Kidney (tissue), 14 donors: ENCODE measurements around the gene NBEAL2. TPM values are rescaled to one million over a fixed set of nuclear protein-coding genes. Genes with fewer than 3 reads are reported as not detected.

Experiments used
- DNase-seq, 5 donors: peaks; one replicate each; pipeline ENCODE4 v3.0.0-alpha.2; 2013 to 2020
- FAIRE-seq: peaks from 2 replicates; lab custom pipeline; 2012; peaks lifted over from hg19 to GRCh38; lab: Jason Lieb, UNC
- H3K27ac ChIP-seq, 2 donors: one replicate each; pipeline ENCODE4 v1.7.0; 2013; ENCODE audit warnings: low read depth in 2 of 2, low read length in 2 of 2, inconsistent platforms in 1 of 2
- H3K27me3 ChIP-seq: one replicate; pipeline ENCODE4 v1.7.1; 2013; ENCODE audit warnings: low read length, inconsistent platforms; ENCODE audit not compliant: control insufficient read depth, insufficient read depth
- H3K36me3 ChIP-seq, 3 donors: one replicate each; pipeline versions ENCODE4 v1.7.0 to v1.7.1; 2013; ENCODE audit warnings: low read length in 3 of 3, control low read depth in 1 of 3, inconsistent platforms in 1 of 3; ENCODE audit not compliant: insufficient read depth in 3 of 3, control insufficient read depth in 2 of 3
- H3K4me1 ChIP-seq, 3 donors: one replicate each; pipeline versions ENCODE4 v1.7.0 to v1.7.1; 2013; ENCODE audit warnings: low read length in 3 of 3, inconsistent platforms in 1 of 3, low read depth in 1 of 3; ENCODE audit not compliant: control insufficient read depth in 2 of 3, insufficient read depth in 2 of 3
- H3K4me3 ChIP-seq, 3 donors: one replicate each; pipeline versions ENCODE4 v1.7.0 to v1.8.1; 2013; ENCODE audit warnings: low read length in 3 of 3, control low read depth in 1 of 3, inconsistent platforms in 1 of 3
- H3K9ac ChIP-seq, 3 donors: one replicate each; pipeline versions ENCODE4 v1.7.0 to v1.7.1; 2013; ENCODE audit warnings: low read length in 3 of 3, control low read depth in 1 of 3, inconsistent platforms in 1 of 3
- H3K9me3 ChIP-seq, 3 donors: one replicate each; pipeline versions ENCODE4 v1.7.0 to v1.7.1; 2013; ENCODE audit warnings: low read length in 3 of 3, control low read depth in 1 of 3, inconsistent platforms in 1 of 3; ENCODE audit not compliant: control insufficient read depth in 2 of 3, insufficient read depth in 1 of 3
- intact Hi-C: fragments of 100-400 bp; cut with DNase I; formaldehyde crosslinking; loops from one replicate; pipeline ENCODE4 v1.11.1; 2022
- polyA plus RNA-seq: library from polyadenylated mRNA; stranded (reverse); fragments of 350-450 nt; fragmentation: Illumina TruSeq; extraction: RNeasy Lipid Tissue Mini Kit (QIAGEN cat#74804); gene quantifications from one replicate; pipeline ENCODE4 v1.2.3, GENCODE V29; 2014; ENCODE audit warnings: low read depth, low replicate concordance; ENCODE audit not compliant: insufficient read depth
- total RNA-seq: library from RNA; stranded (reverse); fragmentation: NEBNext Ultra II Directional; extraction: Animal tissue kit (Norgen Biotek cat#: 25700); gene quantifications from one replicate; pipeline ENCODE4 v1.2.1, GENCODE V29; 2021
- TF ChIP-seq, protein P1 (sequence below): IDR thresholded peaks from 3 replicates; pipeline ENCODE4 v1.5.1; 2012; ENCODE audit warnings: mild to moderate bottlenecking, moderate library complexity, borderline replicate concordance; ENCODE audit not compliant: insufficient read depth; ENCODE audit errors: extremely low read depth
- donor health status: control.
- donor health status: control.
- donor health status: control.
- donor health status: control.
- donor health status: control.
- donor health status: DM: yes; HTN: yes; CAD: no.
- donor health status: Normal renal cell carcinoma (clear cell type).

The NBEAL2 gene
- total and polyA plus RNA-seq, 2 donors from 2014 or later: 25.7 to 82.8 TPM

DNA sequence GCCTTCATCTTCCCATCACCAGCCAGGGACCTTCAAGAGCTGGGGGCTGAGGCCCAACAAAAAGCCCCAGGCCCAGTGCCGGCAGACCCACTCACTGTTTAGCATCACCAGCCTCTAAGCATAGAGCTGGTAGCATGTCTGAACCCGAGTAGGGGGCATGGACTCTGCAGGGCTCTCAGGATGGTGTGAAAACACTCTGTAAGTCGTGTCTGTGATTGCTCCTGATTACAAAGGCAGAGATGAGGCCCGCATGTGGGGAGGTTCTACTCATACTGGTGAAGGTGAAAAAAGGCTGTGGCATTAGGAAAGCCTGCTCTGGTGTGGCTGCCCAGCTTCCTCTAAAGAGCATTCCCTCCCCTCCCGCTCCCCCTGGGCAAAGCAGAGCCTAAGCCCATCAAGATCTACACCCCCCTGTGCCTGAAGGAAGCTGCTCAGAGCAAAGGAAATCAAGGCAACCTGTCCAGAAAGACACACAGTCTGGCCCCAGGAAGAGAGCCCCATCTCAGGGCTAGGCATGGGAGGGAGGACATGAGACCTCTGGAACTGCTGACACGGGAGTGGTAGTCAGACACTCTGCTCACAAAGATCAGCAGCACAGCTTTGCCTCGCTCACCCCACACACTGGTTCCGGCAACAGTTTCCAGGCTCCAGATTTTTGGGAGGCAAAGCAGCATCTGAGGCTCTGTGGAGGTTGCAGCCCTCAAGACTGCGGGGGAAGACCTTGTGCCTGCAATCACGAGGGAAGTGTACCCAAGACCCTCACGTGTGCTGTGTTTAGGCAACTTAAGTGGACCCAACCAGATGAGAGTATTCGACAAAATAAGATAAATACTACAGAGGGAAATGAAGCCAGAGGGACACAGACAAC is 39.7 kb upstream of the NBEAL2 start:
- H3K27me3 ChIP-seq: no peaks in the 10 kb centered on the region
- H3K36me3 ChIP-seq: peaks cover 0 to 34% (median 18%) of the 10 kb centered on the region in 3 donors
- TF ChIP-seq, protein P1, sequence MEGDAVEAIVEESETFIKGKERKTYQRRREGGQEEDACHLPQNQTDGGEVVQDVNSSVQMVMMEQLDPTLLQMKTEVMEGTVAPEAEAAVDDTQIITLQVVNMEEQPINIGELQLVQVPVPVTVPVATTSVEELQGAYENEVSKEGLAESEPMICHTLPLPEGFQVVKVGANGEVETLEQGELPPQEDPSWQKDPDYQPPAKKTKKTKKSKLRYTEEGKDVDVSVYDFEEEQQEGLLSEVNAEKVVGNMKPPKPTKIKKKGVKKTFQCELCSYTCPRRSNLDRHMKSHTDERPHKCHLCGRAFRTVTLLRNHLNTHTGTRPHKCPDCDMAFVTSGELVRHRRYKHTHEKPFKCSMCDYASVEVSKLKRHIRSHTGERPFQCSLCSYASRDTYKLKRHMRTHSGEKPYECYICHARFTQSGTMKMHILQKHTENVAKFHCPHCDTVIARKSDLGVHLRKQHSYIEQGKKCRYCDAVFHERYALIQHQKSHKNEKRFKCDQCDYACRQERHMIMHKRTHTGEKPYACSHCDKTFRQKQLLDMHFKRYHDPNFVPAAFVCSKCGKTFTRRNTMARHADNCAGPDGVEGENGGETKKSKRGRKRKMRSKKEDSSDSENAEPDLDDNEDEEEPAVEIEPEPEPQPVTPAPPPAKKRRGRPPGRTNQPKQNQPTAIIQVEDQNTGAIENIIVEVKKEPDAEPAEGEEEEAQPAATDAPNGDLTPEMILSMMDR: no peak
- peak overlapping the region; percentile 30 to 65 for H3K27ac ChIP-seq
- intact Hi-C loops: no loop called here
- H3K4me1 ChIP-seq: peaks cover 2 to 77% (median 51%) of the 10 kb centered on the region in 3 donors
- peak in 1 of 5 donors; percentile 38 for DNase-seq
- no peaks in the 10 kb centered on the region for H3K9me3 ChIP-seq
- no peak overlapping the region for H3K9ac ChIP-seq
- no peak overlapping the region for H3K4me3 ChIP-seq
- FAIRE-seq: no peak

DNA sequence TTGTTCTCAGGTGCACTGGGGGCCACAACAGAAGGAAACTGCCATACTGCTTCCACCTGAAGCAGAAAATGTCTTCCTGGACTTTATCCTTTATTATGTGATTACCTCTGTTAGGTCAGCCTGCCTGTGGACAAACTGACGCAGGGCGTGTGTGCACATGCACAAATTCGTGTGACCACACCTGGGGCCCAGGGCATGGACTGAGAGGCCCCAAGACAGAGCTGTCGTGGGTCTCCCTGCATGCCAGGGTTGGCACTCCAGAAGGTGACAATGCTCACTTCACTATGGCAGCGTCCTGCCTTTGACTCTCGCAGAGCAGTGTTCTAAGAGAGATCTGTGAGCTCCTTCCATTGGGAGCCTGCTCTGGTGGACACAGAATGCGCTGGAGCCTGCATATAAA is 37.4 kb upstream of the NBEAL2 start:
- FAIRE-seq: no peak
- H3K4me3 ChIP-seq: peak overlapping the region in 1 of 3 donors; percentile 9
- H3K27ac ChIP-seq: peak overlapping the region; percentile 85 to 97
- TF ChIP-seq, protein P1: no peak
- peaks cover 4 to 76% (median 54%) of the 10 kb centered on the region in 3 donors for H3K4me1 ChIP-seq
- intact Hi-C loops: no loop called here
- DNase-seq: peak in 1 of 5 donors; percentile 71
- peaks cover 0 to 32% (median 14%) of the 10 kb centered on the region in 3 donors for H3K36me3 ChIP-seq
- no peaks in the 10 kb centered on the region for H3K9me3 ChIP-seq
- no peaks in the 10 kb centered on the region for H3K27me3 ChIP-seq
- peak overlapping the region in 1 of 3 donors; percentile 51 for H3K9ac ChIP-seq

DNA sequence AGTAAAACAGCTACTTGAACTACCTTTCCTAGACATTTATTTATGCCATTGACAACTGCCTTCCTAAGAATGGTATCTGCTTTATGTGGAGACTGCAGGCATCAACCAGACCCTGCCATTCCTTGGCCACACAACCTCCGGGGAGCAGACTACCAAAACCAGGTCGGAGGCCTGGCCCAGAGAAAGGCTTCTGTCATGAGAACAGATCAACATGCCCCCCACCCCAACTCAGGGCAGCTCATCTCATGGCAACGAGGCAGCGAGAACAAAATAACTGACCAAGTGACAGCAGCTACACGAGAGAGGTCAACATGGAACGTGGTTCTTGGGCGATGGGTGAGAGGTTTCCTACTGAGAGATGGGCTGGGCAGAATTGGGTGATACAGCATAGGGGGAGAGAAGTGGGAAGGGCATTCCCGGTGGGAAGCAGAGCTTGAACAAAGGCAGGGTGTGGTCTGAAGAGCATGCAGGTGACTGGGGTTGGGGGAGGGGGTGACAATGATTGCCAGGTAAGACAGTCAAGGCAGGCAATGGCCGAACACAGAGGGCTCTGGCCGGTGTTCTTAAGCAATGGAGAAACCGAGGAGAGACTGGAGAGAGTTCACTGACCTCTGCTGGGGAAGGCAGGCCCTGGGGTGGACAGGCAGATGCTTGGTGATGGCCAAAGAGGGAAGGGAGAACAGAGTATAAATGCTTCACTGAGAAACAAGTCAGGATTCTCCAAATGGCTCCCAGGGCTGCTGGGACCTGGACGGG is 36.8 kb upstream of the NBEAL2 start:
- intact Hi-C loops: no loop called here
- TF ChIP-seq, protein P1: no peak
- Histone ChIP-seq H3K27me3 (no peaks in the 10 kb centered on the region), H3K9ac (peak overlapping the region in 2 of 3 donors; percentile 50 to 65), H3K9me3 (no peaks in the 10 kb centered on the region), H3K36me3 (peaks cover 0 to 26% (median 12%) of the 10 kb centered on the region in 3 donors), H3K27ac (peak overlapping the region; percentile 85 to 97), H3K4me1 (peaks cover 4 to 80% (median 60%) of the 10 kb centered on the region in 3 donors), H3K4me3 (peak overlapping the region in 2 of 3 donors; percentile 9 to 44)
- FAIRE-seq (no peak), DNase-seq (peak in 1 of 5 donors; percentile 63)
